ENCODE data around the gene KLHL25. TPM values are rescaled to one million over a fixed set of nuclear protein-coding genes. Genes with fewer than 3 reads are reported as not detected.

Gene KLHL25
- polyA plus RNA-seq, 1 donor from 2014 or later, result 38.9 TPM

DNA sequence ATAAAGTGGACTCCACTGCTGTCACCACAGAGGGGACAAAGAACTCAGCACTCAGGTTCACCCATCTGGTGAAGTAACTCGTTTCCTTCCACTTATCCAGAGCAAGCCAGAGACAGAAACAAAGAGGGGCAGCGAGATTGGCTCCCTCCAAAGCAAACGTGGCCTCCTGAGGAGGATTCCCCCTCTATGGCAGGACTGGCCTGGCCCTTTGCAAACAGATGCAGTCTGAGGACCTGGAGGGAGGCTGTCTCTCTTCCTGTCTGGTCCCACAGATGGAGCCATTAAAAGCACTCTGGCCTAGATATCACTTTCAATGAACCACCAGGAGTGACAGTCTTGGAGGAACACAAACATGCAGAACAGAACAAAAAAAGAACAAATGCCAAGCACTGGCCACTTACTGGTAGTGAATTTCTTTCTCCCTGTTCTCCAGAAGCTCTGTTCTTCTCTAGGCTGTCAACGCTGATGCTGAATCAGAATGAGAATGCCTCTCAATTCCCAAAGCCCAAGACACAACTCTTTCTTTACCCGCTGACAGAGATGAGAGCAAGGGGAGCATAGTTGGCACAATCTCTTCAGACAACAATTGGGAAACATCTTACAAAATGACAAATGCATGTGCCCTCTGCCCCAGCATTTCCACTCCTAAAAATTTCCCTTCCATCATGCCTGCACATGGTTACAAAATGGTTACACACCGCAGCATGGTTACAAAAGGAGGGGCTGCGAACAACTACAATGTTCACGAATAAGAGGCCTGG, 14.3 kb downstream of the KLHL25 start:
- Histone ChIP-seq H3K4me2 (ENCODE audit: low read length) (no peak overlapping the region), H2AFZ (ENCODE audit: low read depth, low read length) (no peak overlapping the region), H3K27ac (ENCODE audit: low read length) (no peak overlapping the region), H3F3A (ENCODE audit: insufficient read depth, low read length, poor library complexity, severe bottlenecking) (no peaks in the 10 kb centered on the region), H3K9ac (ENCODE audit: low read length) (no peak overlapping the region), H3K9me3 (ENCODE audit: low read length) (no peaks in the 10 kb centered on the region), H3K9me2 (ENCODE audit: insufficient read depth, low read length) (no peaks in the 10 kb centered on the region), H3K4me3 (ENCODE audit: low read length) (no peak overlapping the region), H4K20me1 (ENCODE audit: insufficient read depth) (peaks cover 4% of the 10 kb centered on the region), H3K27me3 (ENCODE audit: insufficient read depth, low read depth, low read length) (no peaks in the 10 kb centered on the region), H3K36me3 (ENCODE audit: insufficient read depth, low read length) (no peaks in the 10 kb centered on the region), H3K79me2 (replicated peaks; ENCODE audit: insufficient read depth, low read length) (peaks cover 68% of the 10 kb centered on the region)
- TF ChIP-seq EZH2 (IDR thresholded peaks at IDR 0.05; ENCODE audit: borderline replicate concordance, insufficient read depth, low read length, poor library complexity, severe bottlenecking) (no peak), EP300 (conservative IDR thresholded peaks at IDR 0.05; ENCODE audit: poor library complexity, severe bottlenecking) (no peak), RAD21 (conservative IDR thresholded peaks at IDR 0.05) (no peak), MXI1 (conservative IDR thresholded peaks at IDR 0.05; ENCODE audit: poor library complexity, severe bottlenecking) (no peak), TAF1 (IDR thresholded peaks at IDR 0.05; ENCODE audit: low read depth) (no peak), POLR2AphosphoS5 (IDR thresholded peaks at IDR 0.05) (no peak), SMC3 (conservative IDR thresholded peaks at IDR 0.05; ENCODE audit: poor library complexity) (no peak)
- TF ChIP-seq, protein P1, sequence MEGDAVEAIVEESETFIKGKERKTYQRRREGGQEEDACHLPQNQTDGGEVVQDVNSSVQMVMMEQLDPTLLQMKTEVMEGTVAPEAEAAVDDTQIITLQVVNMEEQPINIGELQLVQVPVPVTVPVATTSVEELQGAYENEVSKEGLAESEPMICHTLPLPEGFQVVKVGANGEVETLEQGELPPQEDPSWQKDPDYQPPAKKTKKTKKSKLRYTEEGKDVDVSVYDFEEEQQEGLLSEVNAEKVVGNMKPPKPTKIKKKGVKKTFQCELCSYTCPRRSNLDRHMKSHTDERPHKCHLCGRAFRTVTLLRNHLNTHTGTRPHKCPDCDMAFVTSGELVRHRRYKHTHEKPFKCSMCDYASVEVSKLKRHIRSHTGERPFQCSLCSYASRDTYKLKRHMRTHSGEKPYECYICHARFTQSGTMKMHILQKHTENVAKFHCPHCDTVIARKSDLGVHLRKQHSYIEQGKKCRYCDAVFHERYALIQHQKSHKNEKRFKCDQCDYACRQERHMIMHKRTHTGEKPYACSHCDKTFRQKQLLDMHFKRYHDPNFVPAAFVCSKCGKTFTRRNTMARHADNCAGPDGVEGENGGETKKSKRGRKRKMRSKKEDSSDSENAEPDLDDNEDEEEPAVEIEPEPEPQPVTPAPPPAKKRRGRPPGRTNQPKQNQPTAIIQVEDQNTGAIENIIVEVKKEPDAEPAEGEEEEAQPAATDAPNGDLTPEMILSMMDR (IDR thresholded peaks at IDR 0.05; ENCODE audit: poor library complexity, severe bottlenecking), result no peak
- TF ChIP-seq, protein P2, sequence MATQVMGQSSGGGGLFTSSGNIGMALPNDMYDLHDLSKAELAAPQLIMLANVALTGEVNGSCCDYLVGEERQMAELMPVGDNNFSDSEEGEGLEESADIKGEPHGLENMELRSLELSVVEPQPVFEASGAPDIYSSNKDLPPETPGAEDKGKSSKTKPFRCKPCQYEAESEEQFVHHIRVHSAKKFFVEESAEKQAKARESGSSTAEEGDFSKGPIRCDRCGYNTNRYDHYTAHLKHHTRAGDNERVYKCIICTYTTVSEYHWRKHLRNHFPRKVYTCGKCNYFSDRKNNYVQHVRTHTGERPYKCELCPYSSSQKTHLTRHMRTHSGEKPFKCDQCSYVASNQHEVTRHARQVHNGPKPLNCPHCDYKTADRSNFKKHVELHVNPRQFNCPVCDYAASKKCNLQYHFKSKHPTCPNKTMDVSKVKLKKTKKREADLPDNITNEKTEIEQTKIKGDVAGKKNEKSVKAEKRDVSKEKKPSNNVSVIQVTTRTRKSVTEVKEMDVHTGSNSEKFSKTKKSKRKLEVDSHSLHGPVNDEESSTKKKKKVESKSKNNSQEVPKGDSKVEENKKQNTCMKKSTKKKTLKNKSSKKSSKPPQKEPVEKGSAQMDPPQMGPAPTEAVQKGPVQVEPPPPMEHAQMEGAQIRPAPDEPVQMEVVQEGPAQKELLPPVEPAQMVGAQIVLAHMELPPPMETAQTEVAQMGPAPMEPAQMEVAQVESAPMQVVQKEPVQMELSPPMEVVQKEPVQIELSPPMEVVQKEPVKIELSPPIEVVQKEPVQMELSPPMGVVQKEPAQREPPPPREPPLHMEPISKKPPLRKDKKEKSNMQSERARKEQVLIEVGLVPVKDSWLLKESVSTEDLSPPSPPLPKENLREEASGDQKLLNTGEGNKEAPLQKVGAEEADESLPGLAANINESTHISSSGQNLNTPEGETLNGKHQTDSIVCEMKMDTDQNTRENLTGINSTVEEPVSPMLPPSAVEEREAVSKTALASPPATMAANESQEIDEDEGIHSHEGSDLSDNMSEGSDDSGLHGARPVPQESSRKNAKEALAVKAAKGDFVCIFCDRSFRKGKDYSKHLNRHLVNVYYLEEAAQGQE (IDR thresholded peaks at IDR 0.05; ENCODE audit: borderline replicate concordance), result no peak

DNA sequence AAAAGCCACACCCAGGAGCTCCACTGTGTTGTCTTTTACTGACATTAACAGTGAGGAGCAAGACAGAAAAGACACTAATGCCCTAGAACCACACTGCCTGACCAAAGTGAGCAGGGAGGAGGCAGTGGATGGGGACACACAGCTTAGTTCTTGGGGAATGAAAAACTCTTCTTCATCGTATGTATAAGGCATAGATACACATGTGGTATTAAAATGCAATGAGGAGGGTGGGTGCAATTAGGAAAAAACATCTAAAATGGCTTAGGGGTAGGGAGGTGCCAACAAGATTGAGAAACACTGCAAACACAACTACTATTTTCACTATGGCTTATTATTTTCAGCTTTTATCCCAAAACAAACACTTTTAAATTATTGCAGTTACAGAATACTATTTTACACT, 15.5 kb downstream of the KLHL25 start:
- Histone ChIP-seq H3K4me3 (ENCODE audit: low read length) (no peak overlapping the region), H3K79me2 (replicated peaks; ENCODE audit: insufficient read depth, low read length) (peaks cover 69% of the 10 kb centered on the region), H4K20me1 (ENCODE audit: insufficient read depth) (peaks cover 4% of the 10 kb centered on the region)

More for the DNA sequence above, 15.5 kb downstream of the KLHL25 start:
- Histone ChIP-seq H2AFZ (ENCODE audit: low read depth, low read length) (no peak overlapping the region), H3F3A (ENCODE audit: insufficient read depth, low read length, poor library complexity, severe bottlenecking) (no peaks in the 10 kb centered on the region), H3K9me3 (ENCODE audit: low read length) (no peaks in the 10 kb centered on the region), H3K9me2 (ENCODE audit: insufficient read depth, low read length) (no peaks in the 10 kb centered on the region), H3K9ac (ENCODE audit: low read length) (no peak overlapping the region), H3K27me3 (ENCODE audit: insufficient read depth, low read depth, low read length) (no peaks in the 10 kb centered on the region), H3K4me2 (ENCODE audit: low read length) (no peak overlapping the region), H3K27ac (ENCODE audit: low read length) (no peak overlapping the region), H3K36me3 (ENCODE audit: insufficient read depth, low read length) (no peaks in the 10 kb centered on the region)
- no peak for TF ChIP-seq SMC3 (conservative IDR thresholded peaks at IDR 0.05; ENCODE audit: poor library complexity)
- TF ChIP-seq, protein P2 (IDR thresholded peaks at IDR 0.05; ENCODE audit: borderline replicate concordance), result no peak
- no peak for TF ChIP-seq EZH2 (IDR thresholded peaks at IDR 0.05; ENCODE audit: borderline replicate concordance, insufficient read depth, low read length, poor library complexity, severe bottlenecking)
- no peak for TF ChIP-seq TAF1 (IDR thresholded peaks at IDR 0.05; ENCODE audit: low read depth)
- TF ChIP-seq MXI1 (conservative IDR thresholded peaks at IDR 0.05; ENCODE audit: poor library complexity, severe bottlenecking), result no peak
- TF ChIP-seq, protein P1 (IDR thresholded peaks at IDR 0.05; ENCODE audit: poor library complexity, severe bottlenecking), result no peak
- TF ChIP-seq RAD21 (conservative IDR thresholded peaks at IDR 0.05), result no peak
- TF ChIP-seq EP300 (conservative IDR thresholded peaks at IDR 0.05; ENCODE audit: poor library complexity, severe bottlenecking), result no peak
- no peak for TF ChIP-seq POLR2AphosphoS5 (IDR thresholded peaks at IDR 0.05)

Data from neural cell (in vitro differentiated cells).